PC-3 (cell line): Measurements from ENCODE around the gene MRM2. TPM values are rescaled to one million over a fixed set of nuclear protein-coding genes. Genes with fewer than 3 reads are reported as not detected.

Experiments used
- ATAC-seq: fragments of 200-7000 bp; cut with Tn5 transposase; 2 replicates; pipeline ENCODE4 v1.9.1; 2020; ENCODE audit warnings: mild to moderate bottlenecking, moderate library complexity
- BruUV-seq: library from RNA; stranded (reverse); fragments of 400-500 nt; replicated peaks from 2 replicates; lab custom pipeline; 2021; lab: Mats Ljungman, UMichigan
- CTCF ChIA-PET: fragments of 300-600 bp; sonication (Branson Sonifier 250); formaldehyde crosslinking; loops from one replicate; lab custom pipeline; 2022; ENCODE audit warnings: antibody characterized with exemption; lab: Charles Lee
- POLR2A ChIA-PET: fragments of 300-600 bp; sonication (Branson Sonifier 250); formaldehyde crosslinking; loops from one replicate; lab custom pipeline; 2022; ENCODE audit warnings: antibody characterized with exemption; ENCODE audit not compliant: unreplicated experiment; lab: Charles Lee
- DNase-seq: peaks from one replicate; pipeline ENCODE4 v3.0.0-alpha.2; 2015
- H2AFZ ChIP-seq: fragments of 300-600 bp; sonication (generic); 2 replicates; pipeline ENCODE4 v1.6.0; 2016; ENCODE audit warnings: antibody characterized with exemption, low read length
- H3F3A ChIP-seq: fragments of 300-600 bp; sonication (generic); one replicate; pipeline ENCODE4 v1.6.0; 2017; ENCODE audit warnings: antibody characterized with exemption, low read length, control low read depth, mild to moderate bottlenecking; ENCODE audit not compliant: unreplicated experiment
- H3K27ac ChIP-seq: fragments of 300-600 bp; sonication (generic); 2 replicates; pipeline ENCODE4 v1.5.1; 2016; ENCODE audit warnings: mild to moderate bottlenecking, low read length
- H3K27me3 ChIP-seq: fragments of 300-600 bp; sonication (generic); 2 replicates; pipeline ENCODE4 v1.6.1; 2016; ENCODE audit warnings: low read length, mixed read lengths
- H3K36me3 ChIP-seq: fragments of 300-600 bp; sonication (generic); 2 replicates; pipeline ENCODE4 v1.6.1; 2016; ENCODE audit warnings: low read depth, mixed run types, low read length, mixed read lengths
- H3K4me1 ChIP-seq: fragments of 300-600 bp; sonication (generic); 2 replicates; pipeline ENCODE4 v1.5.1; 2016; ENCODE audit warnings: low read length; ENCODE audit not compliant: insufficient read depth
- H3K4me2 ChIP-seq: fragments of 300-600 bp; sonication (generic); 2 replicates; pipeline ENCODE4 v1.6.0; 2016; ENCODE audit warnings: low read length
- H3K4me3 ChIP-seq: fragments of 300-600 bp; sonication (generic); 2 replicates; pipeline ENCODE4 v1.5.1; 2016; ENCODE audit warnings: mild to moderate bottlenecking, low read length, mixed read lengths
- H3K79me2 ChIP-seq: fragments of 300-600 bp; sonication (generic); 2 replicates; pipeline ENCODE4 v1.6.1; 2017; ENCODE audit warnings: low read length, mixed read lengths
- H3K9ac ChIP-seq: fragments of 300-600 bp; sonication (generic); 2 replicates; pipeline ENCODE4 v1.6.0; 2016; ENCODE audit warnings: mild to moderate bottlenecking, low read length
- H3K9me2 ChIP-seq: fragments of 300-600 bp; sonication (generic); replicated peaks from 2 replicates; pipeline ENCODE4 v1.6.1; 2016; ENCODE audit warnings: mixed run types, low read length, mixed read lengths
- H3K9me3 ChIP-seq: fragments of 300-600 bp; sonication (generic); 2 replicates; pipeline ENCODE4 v1.6.1; 2016; ENCODE audit warnings: low read length, mixed read lengths
- H4K20me1 ChIP-seq: fragments of 300-600 bp; sonication (generic); 2 replicates; pipeline ENCODE4 v1.6.1; 2016; ENCODE audit warnings: low read length, mixed read lengths
- CTCF ChIP-seq: fragments of 300-600 bp; sonication (generic); conservative IDR thresholded peaks from 2 replicates; pipeline ENCODE4 v1.5.1; 2017; ENCODE audit warnings: antibody characterized with exemption, low read depth, mild to moderate bottlenecking, low read length
- EZH2 ChIP-seq: fragments of 300-600 bp; sonication (generic); IDR thresholded peaks from one replicate; pipeline ENCODE4 v1.6.1; 2017; ENCODE audit warnings: antibody characterized with exemption, mild to moderate bottlenecking, low read length; ENCODE audit not compliant: unreplicated experiment
- EZH2phosphoT487 ChIP-seq: fragments of 300-600 bp; sonication (generic); IDR thresholded peaks from 2 replicates; pipeline ENCODE4 v1.6.1; 2018; ENCODE audit warnings: mild to moderate bottlenecking, antibody characterized with exemption, low read length, borderline replicate concordance
- intact Hi-C: fragments of 100-400 bp; cut with micrococcal nuclease; formaldehyde crosslinking; loops from 2 replicates; pipeline ENCODE4 v1.9.0; 2023
- total RNA-seq: library from RNA; depleted of rRNA; stranded (reverse); fragments of >200 nt; gene quantifications from 2 replicates; pipeline ENCODE4 v1.2.3, GENCODE V29; 2014

Gene MRM2
- total RNA-seq, 1 experiment from 2014 or later, result 42.6 TPM

- H3F3A ChIP-seq, result no peaks in the 10 kb centered on the region
- H3K9ac ChIP-seq, result no peak overlapping the region
- H4K20me1 ChIP-seq, result no peaks in the 10 kb centered on the region
- H3K36me3 ChIP-seq, result no peaks in the 10 kb centered on the region
- no peaks in the 10 kb centered on the region for H3K27me3 ChIP-seq
- POLR2A ChIA-PET, result no interaction called here
- intact Hi-C loops, result no loop called here
- H3K4me2 ChIP-seq, result no peak overlapping the region
- peaks cover 35% of the 10 kb centered on the region for H3K4me1 ChIP-seq
- ATAC-seq (no peak), DNase-seq (no peak)
- H3K9me3 ChIP-seq, result no peaks in the 10 kb centered on the region
- no peak overlapping the region for H3K4me3 ChIP-seq
- TF ChIP-seq EZH2 (no peak), CTCF (no peak), EZH2phosphoT487 (no peak)
- H3K27ac ChIP-seq, result no peak overlapping the region
- no peaks in the 10 kb centered on the region for H3K9me2 ChIP-seq
- no peak overlapping the region for H2AFZ ChIP-seq
- CTCF ChIA-PET, result no interaction called here
- no peaks in the 10 kb centered on the region for H3K79me2 ChIP-seq
- BruUV-seq, result no TSS peak
Observed at GRCh38 chr7:2257046-2257551, 15.1 kb upstream of the MRM2 start.

DNA sequence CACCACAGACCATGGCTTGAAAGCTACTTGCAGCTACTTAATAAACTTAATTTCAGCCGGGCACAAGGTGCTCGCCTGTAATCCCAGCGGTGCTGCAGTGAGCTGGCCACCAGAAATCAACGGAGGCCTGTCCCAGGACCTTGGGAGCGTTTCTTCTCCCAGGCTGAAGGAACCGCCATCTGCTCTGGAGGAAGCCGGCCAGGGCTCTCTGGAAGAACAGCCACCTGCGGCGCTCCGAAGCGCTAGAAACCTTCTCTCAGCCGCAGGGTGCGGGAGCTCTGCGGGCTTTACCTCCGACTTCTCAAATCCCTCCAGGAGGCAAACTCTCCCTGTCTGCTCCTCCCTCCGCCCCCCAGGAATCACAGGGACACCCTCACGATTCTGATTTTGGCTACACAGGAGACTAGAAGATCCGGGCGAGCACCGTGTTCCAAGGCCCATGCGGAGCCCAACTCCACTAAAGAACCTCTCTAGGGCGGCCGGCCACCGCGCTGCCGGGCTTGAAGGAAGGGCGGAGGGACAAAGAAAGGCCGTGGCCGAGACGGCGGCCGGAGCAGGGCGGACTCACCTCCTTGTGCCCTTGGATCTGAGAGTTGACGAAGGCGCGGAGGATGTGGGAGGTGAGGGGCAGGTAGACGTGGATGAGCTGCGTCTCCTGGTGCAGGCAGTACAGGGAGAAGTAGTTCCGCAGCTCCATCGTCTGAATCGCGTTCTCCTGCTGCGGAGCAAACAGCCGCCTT, 14.5 kb upstream of the MRM2 start:
- no peaks in the 10 kb centered on the region for H3K79me2 ChIP-seq
- TF ChIP-seq EZH2 (no peak), EZH2phosphoT487 (no peak), CTCF (no peak)
- no peaks in the 10 kb centered on the region for H3F3A ChIP-seq
- no peaks in the 10 kb centered on the region for H3K9me2 ChIP-seq
- no peaks in the 10 kb centered on the region; the same call in 1 of the 2 replicates for H3K36me3 ChIP-seq
- ATAC-seq (no peak), DNase-seq (no peak)
- H4K20me1 ChIP-seq, result no peaks in the 10 kb centered on the region
- POLR2A ChIA-PET, result no interaction called here
- TSS peak; percentile 52 for BruUV-seq
- H3K4me3 ChIP-seq, result no peak overlapping the region
- peak overlapping the region; percentile 24 for H3K4me2 ChIP-seq
- no peaks in the 10 kb centered on the region for H3K27me3 ChIP-seq
- intact Hi-C loops, result no loop called here
- CTCF ChIA-PET, result no interaction called here
- H3K27ac ChIP-seq, result peak overlapping the region; percentile 57
- H3K4me1 ChIP-seq, result peaks cover 34% of the 10 kb centered on the region
- H2AFZ ChIP-seq, result no peak overlapping the region
- H3K9me3 ChIP-seq, result no peaks in the 10 kb centered on the region
- H3K9ac ChIP-seq, result 0 out of 2 replicates have a peak overlapping the region, but pooled peaks have one; percentile 8
